IPS-18c (cell line): Measurements from ENCODE around the gene RANBP1.

Experiments used
- H3K4me3 ChIP-seq: 2 replicates; pipeline ENCODE4 v1.7.0; 2013; ENCODE audit warnings: low read depth, mild to moderate bottlenecking, low read length, moderate library complexity; ENCODE audit not compliant: insufficient read depth
- H3K9me3 ChIP-seq: one replicate; pipeline ENCODE4 v1.6.1; 2013; ENCODE audit warnings: mild to moderate bottlenecking, low read length, moderate library complexity; ENCODE audit not compliant: control insufficient read depth, insufficient read depth

RANBP1 gene

GRCh38 chr22:20086101-20086599 lies 29.8 kb upstream of the RANBP1 start:
- Histone ChIP-seq H3K9me3 (no peaks in the 10 kb centered on the region), H3K4me3 (no peak overlapping the region)

GRCh38 chr22:20086763-20087162 lies 29.1 kb upstream of the RANBP1 start:
- H3K4me3 ChIP-seq: no peak overlapping the region
- H3K9me3 ChIP-seq: no peaks in the 10 kb centered on the region

GRCh38 chr22:20087319-20088262 lies 28.3 kb upstream of the RANBP1 start:
- no peaks in the 10 kb centered on the region for H3K9me3 ChIP-seq

GRCh38 chr22:20088263-20088648 lies 27.6 kb upstream of the RANBP1 start:
- no peak overlapping the region for H3K4me3 ChIP-seq
- H3K9me3 ChIP-seq: no peaks in the 10 kb centered on the region

More at GRCh38 chr22:20087319-20088262, 28.3 kb upstream of the RANBP1 start:
- no peak overlapping the region for H3K4me3 ChIP-seq

- no peak overlapping the region for H3K4me3 ChIP-seq
- H3K9me3 ChIP-seq: no peaks in the 10 kb centered on the region
Measured at GRCh38 chr22:20089226-20089976, 26.5 kb upstream of the RANBP1 start.

GRCh38 chr22:20089977-20090729 lies 25.8 kb upstream of the RANBP1 start:
- H3K4me3 ChIP-seq: no peak overlapping the region
- no peaks in the 10 kb centered on the region for H3K9me3 ChIP-seq

- H3K4me3 ChIP-seq: no peak overlapping the region
Measured at GRCh38 chr22:20090730-20091240, 25.1 kb upstream of the RANBP1 start.

GRCh38 chr22:20091690-20092476 lies 24.0 kb upstream of the RANBP1 start:
- Histone ChIP-seq H3K4me3 (no peak overlapping the region), H3K9me3 (no peaks in the 10 kb centered on the region)

More at GRCh38 chr22:20090730-20091240, 25.1 kb upstream of the RANBP1 start:
- H3K9me3 ChIP-seq: no peaks in the 10 kb centered on the region

- H3K4me3 ChIP-seq: no peak overlapping the region
Measured at GRCh38 chr22:20092477-20092854, 23.4 kb upstream of the RANBP1 start.

GRCh38 chr22:20093418-20094196 lies 22.3 kb upstream of the RANBP1 start:
- no peak overlapping the region for H3K4me3 ChIP-seq
- H3K9me3 ChIP-seq: no peaks in the 10 kb centered on the region

More at GRCh38 chr22:20092477-20092854, 23.4 kb upstream of the RANBP1 start:
- no peaks in the 10 kb centered on the region for H3K9me3 ChIP-seq

- no peak overlapping the region for H3K4me3 ChIP-seq
- H3K9me3 ChIP-seq: no peaks in the 10 kb centered on the region
Measured at GRCh38 chr22:20094197-20094807, 21.6 kb upstream of the RANBP1 start.

GRCh38 chr22:20095521-20095920 lies 20.4 kb upstream of the RANBP1 start:
- Histone ChIP-seq H3K4me3 (no peak overlapping the region), H3K9me3 (no peaks in the 10 kb centered on the region)

- no peaks in the 10 kb centered on the region for H3K9me3 ChIP-seq
- H3K4me3 ChIP-seq: no peak overlapping the region
Measured at GRCh38 chr22:20096574-20097420, 19.1 kb upstream of the RANBP1 start.

- H3K9me3 ChIP-seq: no peaks in the 10 kb centered on the region
Measured at GRCh38 chr22:20099099-20099711, 16.7 kb upstream of the RANBP1 start.

More at GRCh38 chr22:20099099-20099711, 16.7 kb upstream of the RANBP1 start:
- H3K4me3 ChIP-seq: no peak overlapping the region
